Measurements from ENCODE around the gene PCDHA2.
"Not testable (repeated sequence)": the region's sequence is repeated elsewhere in the genome, so short reads cannot be mapped to it uniquely, and the experiment has no call there.

Gene PCDHA2

DNA sequence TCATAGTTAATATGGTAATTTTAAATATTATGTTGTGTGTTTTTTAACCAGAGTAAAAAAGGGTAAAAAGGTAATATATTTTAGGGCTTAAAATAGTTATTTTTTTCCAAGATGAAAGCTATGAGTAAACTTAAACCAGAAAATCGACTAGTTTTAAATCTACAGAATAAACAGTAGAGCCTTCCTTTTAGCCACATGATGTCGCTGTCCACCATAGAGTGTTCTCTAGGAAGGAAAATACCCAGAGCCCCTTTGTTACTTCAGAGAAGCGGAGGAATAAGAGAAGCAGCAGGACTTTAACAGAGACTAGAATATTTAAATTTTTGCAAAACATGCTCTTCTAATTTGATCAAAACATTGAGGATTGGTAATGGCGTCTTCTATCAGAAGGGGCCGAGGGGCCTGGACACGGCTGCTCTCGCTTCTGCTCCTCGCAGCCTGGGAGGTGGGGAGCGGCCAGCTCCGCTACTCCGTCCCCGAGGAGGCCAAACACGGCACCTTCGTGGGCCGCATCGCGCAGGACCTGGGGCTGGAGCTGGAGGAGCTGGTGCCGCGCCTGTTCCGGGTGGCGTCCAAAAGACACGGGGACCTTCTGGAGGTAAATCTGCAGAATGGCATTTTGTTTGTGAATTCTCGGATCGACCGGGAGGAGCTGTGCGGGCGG lies at the start of gene PCDHA2:
Gene PCDHA2, plus strand, starts transcription at position 258 of the 664 bp plus-strand sequence.
- no peak for DNase-seq (ENCODE audit: low read depth in 2 of 3, low spot score in 2 of 3)

DNA sequence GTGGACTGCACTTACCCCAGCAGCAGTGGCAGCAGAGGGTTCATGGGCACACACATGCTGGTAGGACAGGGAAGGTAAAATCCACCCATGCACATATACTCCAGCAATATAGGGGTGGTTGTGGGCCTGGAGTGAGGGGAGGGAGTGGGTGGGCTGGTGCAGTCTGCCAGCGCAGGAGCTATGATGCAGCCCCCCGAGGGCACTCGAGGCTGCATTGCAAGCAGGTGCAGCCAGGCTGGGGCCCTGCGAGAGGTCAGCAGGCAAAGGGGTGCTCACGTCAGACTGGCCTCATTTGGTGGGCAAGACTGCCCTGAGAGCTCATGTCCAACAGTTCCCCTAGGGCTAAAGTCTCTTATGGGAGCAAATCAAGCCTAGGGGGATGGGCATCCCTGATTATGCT lies 41.1 kb upstream of the PCDHA2 start:
- DNase-seq (ENCODE audit: low read depth in 2 of 3, low spot score in 2 of 3): no peak

DNA sequence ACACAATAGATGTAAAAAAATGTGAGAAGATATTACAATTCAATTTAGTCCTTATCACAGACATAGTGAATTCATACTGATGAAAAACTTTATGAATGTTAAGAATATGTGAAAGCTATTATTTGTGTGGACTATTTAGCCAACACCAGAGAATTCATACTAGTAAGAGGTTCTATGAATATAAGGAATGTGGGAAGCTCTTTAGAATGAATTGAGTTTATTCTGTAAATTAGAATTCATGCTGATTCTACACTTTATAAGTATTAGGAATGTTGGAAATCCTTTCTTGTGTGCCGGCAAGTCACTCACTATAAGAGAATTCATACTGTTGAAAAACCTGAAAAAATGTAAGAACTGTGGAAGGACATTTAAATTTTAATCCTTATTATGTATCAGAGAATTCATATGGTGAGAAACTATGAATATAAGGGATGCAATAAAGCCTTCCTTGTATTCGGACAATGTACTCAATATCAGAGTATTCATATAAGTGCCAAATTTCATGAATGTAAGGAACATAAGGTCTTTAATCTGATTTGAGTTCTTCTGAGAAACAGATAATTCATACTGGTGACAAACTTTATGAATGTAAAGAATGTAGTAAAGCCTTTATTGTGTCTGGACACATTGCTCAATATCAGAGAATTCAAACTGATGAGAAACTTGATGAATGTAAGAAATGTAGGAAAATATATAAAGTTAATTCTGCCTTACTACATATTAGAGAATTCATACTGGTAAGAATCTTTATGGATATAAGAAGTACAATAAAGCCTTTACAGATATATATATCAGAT lies 30.3 kb upstream of the PCDHA2 start:
- no peak for DNase-seq (ENCODE audit: low read depth in 2 of 3, low spot score in 2 of 3)

DNA sequence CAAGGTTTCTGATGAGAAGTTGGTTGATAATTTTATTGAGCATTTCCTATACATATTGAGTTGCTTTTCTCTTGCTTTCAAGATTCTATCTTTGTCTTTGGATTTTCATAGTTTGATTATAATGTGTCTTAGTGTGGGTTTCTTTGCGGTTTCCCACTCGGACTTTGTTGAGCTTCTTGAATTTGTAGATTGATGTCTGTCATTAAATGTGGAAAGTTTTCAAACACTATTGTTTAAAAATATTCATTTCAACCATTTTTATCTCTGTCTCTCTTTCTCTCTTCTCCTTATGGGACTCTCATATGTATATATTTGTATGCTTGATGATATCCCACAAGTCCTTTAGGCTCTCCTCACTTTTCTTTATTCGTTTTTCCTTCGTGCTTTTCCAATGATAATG lies 27.2 kb upstream of the PCDHA2 start:
- no peak for DNase-seq (ENCODE audit: low read depth in 2 of 3, low spot score in 2 of 3)

DNA sequence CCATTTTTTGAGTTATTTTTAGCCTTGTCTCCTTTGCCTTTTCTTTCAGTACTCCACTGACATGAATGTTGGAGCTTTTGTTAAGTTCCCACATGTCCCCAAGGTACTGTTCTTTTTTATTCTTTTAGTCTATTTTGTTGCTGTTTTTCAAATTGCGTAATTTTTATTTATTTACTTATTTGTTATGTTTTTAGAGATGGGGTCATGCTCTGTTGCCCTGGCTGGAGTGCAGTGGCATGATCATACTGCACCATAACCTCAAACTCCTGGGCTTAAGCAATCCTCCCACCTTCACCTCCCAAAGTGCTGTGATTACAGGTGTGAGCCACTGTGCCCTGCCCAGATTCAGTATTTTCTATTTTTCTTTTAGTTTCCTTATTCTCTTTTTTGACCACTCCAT lies 14.1 kb upstream of the PCDHA2 start:
- DNase-seq (ENCODE audit: low read depth in 2 of 3, low spot score in 2 of 3): no peak

DNA sequence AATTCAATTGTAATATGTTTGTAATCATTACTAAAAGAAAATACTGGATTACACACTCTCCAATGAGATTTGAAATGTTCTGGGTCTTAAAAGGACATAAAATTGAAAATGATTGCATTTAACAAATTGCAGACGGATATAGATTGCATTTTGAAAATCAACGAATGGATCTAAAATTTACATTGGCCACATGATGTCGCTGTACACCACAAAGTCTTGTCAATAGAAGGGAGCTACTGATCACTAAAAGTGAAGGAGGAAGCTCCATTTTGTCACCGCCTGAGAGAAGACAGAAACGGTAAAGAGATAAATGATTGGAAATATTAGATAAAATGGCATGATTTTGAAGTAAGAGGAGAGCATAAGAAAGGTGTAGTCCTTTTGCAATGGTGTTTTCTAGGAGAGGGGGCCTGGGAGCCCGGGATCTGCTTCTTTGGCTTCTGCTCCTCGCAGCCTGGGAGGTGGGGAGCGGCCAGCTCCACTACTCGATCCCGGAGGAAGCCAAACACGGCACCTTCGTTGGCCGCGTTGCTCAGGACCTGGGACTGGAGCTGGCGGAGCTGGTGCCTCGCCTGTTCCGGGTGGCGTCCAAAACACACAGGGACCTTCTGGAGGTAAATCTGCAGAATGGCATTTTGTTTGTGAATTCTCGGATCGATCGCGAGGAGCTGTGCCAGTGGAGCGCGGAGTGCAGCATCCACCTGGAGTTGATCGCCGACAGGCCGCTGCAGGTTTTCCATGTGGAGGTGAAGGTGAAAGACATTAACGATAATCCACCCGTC lies 8.6 kb upstream of the PCDHA2 start, which contains the start of gene PCDHA1:
Gene PCDHA1, plus strand, starts transcription at position 236 of the 782 bp plus-strand sequence.
- no peak for DNase-seq (ENCODE audit: low read depth in 2 of 3, low spot score in 2 of 3)

DNA sequence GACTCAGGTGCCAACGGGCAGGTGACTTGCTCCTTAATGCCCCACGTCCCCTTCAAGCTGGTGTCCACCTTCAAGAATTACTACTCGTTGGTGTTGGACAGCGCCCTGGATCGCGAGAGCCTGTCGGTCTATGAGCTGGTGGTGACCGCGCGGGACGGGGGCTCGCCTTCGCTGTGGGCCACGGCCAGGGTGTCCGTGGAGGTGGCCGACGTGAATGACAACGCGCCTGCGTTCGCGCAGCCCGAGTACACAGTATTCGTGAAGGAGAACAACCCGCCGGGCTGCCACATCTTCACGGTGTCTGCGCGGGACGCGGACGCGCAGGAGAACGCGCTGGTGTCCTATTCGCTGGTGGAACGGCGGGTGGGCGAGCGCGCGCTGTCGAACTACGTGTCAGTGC lies 7.2 kb upstream of the PCDHA2 start:
- DNase-seq (ENCODE audit: low read depth in 2 of 3, low spot score in 2 of 3): not testable (repeated sequence)

DNA sequence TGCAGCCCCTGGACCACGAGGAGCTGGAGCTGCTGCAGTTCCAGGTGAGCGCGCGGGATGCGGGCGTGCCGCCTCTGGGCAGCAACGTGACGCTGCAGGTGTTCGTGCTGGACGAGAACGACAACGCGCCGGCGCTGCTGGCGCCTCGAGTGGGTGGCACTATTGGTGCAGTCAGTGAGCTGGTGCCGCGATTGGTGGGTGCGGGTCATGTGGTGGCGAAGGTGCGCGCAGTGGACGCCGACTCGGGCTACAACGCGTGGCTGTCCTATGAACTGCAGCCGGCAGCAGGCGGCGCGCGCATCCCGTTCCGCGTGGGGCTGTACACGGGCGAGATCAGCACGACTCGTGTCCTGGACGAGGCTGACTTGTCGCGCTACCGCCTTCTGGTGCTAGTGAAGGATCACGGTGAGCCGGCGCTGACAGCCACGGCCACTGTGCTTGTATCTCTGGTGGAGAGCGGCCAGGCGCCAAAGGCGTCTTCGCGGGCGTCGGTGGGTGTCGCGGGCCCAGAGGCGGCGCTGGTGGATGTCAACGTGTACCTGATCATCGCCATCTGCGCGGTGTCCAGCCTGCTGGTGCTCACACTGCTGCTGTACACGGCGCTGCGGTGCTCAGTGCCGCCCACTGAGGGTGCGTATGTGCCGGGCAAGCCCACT lies 6.7 kb upstream of the PCDHA2 start:
- DNase-seq (ENCODE audit: low read depth in 2 of 3, low spot score in 2 of 3): not testable (repeated sequence)

DNA sequence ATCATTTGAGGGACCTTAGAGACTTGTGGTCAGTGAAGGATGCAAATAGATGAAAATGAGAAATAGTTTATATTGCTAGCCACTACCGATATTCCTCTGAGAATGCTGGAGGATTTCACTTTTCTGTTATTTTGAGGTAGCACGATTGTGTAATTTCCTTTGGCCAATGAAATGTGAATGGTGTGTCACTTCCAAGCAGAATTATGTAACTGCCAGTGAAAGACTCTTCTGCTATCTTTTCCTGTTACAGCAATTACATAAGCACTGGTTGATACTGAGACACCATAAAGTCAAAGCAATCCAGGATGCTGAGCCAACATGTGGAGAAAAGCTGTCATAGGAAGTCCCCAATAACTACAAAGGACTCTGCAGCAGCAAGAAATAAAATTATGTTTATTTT lies 3.6 kb upstream of the PCDHA2 start:
- DNase-seq (ENCODE audit: low read depth in 2 of 3, low spot score in 2 of 3): no peak

DNA sequence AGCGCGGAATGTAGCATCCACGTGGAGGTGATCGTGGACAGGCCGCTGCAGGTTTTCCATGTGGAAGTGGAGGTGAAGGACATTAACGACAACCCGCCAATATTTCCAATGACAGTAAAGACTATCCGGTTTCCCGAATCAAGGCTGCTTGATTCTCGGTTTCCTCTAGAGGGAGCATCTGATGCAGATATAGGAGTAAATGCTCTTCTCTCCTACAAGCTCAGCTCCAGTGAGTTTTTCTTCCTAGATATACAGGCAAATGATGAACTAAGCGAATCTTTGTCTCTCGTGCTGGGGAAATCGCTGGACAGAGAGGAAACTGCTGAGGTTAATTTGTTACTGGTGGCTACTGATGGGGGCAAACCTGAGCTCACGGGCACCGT lies 598 bp downstream of the PCDHA2 start:
- DNase-seq (ENCODE audit: low read depth in 2 of 3, low spot score in 2 of 3): no peak

DNA sequence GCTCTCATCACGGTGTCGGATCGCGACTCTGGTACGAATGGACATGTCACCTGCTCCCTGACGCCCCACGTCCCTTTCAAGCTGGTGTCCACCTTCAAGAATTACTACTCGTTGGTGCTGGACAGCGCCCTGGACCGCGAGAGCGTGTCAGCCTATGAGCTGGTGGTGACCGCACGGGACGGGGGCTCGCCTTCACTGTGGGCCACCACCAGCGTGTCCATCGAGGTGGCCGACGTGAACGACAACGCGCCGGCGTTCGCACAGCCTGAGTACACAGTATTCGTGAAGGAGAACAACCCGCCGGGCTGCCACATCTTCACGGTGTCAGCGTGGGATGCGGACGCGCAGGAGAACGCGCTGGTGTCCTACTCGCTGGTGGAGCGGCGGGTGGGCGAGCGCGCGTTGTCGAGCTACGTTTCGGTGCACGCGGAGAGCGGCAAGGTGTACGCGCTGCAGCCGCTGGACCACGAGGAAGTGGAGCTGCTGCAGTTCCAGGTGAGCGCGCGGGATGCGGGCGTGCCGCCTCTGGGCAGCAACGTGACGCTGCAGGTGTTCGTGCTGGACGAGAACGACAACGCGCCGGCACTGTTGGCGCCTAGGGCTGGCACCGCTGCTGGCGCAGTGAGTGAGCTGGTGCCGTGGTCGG lies 1.5 kb downstream of the PCDHA2 start:
- not testable (repeated sequence) for DNase-seq (ENCODE audit: low read depth in 2 of 3, low spot score in 2 of 3)

DNA sequence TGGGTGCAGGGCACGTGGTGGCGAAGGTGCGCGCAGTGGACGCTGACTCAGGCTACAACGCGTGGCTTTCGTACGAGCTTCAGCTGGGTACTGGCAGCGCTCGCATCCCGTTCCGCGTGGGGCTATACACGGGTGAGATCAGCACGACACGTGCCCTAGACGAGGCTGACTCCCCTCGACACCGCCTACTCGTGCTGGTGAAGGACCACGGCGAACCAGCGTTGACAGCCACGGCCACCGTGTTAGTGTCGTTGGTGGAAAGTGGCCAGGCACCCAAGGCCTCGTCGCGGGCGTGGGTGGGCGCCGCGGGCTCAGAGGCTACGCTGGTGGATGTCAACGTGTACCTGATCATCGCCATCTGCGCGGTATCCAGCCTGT lies 2.1 kb downstream of the PCDHA2 start:
- DNase-seq (ENCODE audit: low read depth in 2 of 3, low spot score in 2 of 3): no peak

DNA sequence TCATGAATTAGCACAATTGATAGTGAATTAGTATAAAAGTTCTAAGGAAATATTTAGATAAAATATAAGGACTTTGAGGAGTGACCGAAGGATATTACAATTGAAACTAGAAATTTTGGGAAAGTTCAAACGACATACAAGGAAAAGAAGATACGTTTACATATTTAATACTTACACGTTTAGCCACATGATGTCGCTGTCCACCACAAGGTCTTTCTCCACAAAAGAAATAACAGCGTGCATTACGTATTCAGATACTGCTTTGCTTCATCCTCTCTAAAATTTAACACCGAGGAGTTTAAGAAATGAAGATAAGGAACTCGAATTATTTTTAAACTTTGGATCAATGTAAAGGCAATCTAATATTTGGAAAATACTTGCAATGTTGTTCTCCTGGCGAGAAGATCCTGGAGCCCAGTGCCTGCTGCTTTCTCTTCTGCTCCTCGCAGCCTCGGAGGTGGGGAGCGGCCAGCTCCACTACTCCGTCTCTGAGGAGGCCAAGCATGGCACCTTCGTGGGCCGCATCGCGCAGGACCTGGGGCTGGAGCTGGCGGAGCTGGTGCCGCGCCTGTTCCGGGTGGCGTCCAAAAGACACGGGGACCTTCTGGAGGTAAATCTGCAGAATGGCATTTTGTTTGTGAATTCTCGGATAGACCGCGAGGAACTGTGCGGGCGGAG lies 6.3 kb downstream of the PCDHA2 start, which contains the start of gene PCDHA3:
Gene PCDHA3, plus strand, starts transcription at position 242 of the 678 bp plus-strand sequence.
- no peak for DNase-seq (ENCODE audit: low read depth in 2 of 3, low spot score in 2 of 3)

DNA sequence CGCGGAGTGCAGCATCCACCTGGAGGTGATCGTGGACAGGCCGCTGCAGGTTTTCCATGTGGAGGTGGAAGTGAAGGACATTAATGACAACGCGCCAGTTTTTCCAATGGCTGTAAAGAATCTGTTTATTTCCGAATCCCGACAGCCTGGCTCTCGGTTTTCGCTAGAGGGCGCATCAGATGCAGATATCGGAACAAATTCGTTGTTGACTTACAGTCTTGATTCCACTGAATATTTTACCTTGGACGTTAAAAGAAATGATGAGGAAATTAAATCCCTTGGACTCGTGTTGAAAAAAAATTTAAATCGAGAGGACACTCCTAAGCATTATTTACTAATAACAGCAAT lies 6.8 kb downstream of the PCDHA2 start:
- no peak for DNase-seq (ENCODE audit: low read depth in 2 of 3, low spot score in 2 of 3)

DNA sequence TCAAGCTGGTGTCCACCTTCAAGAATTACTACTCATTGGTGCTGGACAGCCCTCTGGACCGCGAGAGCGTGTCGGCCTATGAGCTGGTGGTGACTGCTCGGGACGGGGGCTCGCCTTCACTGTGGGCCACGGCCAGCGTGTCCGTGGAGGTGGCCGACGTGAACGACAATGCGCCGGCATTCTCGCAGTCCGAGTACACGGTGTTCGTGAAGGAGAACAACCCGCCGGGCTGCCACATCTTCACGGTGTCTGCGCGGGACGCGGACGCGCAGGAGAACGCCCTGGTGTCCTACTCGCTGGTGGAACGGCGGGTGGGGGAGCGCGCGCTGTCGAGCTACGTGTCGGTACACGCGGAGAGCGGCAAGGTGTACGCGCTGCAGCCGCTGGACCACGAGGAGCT lies 7.7 kb downstream of the PCDHA2 start:
- DNase-seq (ENCODE audit: low read depth in 2 of 3, low spot score in 2 of 3): not testable (repeated sequence)

DNA sequence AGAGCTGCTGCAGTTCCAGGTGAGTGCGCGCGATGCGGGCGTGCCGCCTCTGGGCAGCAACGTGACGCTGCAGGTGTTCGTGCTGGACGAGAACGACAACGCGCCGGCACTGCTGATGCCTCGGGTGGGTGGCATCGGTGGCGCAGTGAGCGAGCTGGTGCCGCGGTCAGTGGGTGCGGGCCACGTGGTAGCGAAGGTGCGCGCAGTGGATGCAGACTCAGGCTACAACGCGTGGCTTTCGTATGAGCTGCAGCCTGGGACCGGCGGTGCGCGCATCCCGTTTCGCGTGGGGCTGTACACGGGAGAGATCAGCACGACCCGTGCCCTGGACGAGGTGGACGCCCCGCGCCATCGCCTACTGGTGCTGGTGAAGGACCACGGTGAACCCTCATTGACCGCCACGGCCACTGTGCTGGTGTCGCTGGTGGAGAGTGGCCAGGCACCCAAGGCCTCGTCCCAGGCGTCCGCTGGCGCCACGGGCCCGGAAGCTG lies 8.2 kb downstream of the PCDHA2 start:
- no peak for DNase-seq (ENCODE audit: low read depth in 2 of 3, low spot score in 2 of 3)

DNA sequence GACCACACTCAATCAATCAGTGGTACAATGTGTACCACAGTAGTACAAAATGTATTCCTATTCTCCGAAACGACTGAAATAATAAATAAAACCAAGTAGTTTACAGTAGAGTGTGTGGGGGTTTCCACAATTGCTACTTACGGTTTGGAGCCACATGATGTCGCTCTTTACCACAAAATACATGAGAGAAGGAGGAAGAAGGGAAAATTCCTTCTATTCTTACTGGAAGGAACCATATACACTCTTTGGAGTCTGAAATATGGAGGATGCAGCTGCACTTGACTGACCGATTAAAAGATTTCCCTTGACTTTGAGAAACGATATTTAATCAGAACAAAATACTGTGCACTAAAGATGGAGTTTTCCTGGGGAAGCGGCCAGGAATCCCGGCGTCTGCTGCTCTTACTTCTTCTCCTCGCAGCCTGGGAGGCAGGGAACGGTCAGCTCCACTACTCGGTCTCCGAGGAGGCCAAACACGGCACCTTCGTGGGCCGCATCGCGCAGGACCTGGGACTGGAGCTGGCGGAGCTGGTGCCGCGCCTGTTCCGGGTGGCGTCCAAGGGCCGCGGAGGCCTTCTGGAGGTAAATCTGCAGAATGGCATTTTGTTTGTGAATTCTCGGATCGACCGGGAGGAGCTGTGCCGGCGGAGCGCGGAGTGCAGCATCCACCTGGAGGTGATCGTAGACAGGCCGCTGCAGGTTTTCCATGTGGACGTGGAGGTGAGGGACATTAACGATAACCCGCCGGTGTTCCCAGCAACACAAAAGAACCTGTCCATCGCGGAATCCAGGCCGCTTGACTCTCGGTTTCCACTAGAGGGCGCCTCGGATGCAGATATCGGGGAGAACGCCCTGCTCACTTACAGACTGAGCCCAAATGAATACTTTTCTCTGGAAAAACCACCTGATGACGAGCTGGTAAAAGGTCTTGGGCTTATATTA lies 12.5 kb downstream of the PCDHA2 start, which contains the start of gene PCDHA4:
Gene PCDHA4, plus strand, starts transcription at position 235 of the 942 bp plus-strand sequence.
- DNase-seq (ENCODE audit: low read depth in 2 of 3, low spot score in 2 of 3): no peak

DNA sequence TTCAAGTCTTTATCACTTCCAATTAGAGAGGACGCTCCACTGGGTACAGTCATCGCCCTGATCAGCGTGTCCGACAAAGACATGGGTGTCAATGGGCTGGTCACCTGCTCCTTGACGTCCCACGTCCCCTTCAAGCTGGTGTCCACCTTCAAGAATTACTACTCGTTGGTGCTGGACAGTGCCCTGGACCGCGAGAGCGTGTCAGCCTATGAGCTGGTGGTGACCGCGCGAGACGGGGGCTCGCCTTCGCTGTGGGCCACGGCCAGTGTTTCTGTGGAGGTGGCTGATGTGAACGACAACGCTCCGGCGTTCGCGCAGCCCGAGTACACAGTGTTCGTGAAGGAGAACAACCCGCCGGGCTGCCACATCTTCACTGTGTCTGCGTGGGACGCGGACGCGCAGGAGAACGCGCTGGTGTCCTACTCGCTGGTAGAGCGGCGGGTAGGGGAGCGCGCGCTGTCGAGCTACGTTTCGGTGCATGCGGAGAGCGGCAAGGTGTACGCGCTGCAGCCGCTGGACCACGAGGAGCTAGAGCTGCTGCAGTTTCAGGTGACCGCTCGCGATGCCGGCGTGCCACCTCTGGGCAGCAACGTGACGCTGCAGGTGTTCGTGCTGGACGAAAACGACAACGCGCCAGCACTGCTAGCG lies 13.7 kb downstream of the PCDHA2 start:
- not testable (repeated sequence) for DNase-seq (ENCODE audit: low read depth in 2 of 3, low spot score in 2 of 3)

All from activated CD8-positive, alpha-beta memory T cell treated with anti-CD3 and anti-CD28 coated beads for 48 hours (primary cell).